ENCODE measurements around the gene STRIP1. TPM values are rescaled to one million over a fixed set of nuclear protein-coding genes. Genes with fewer than 3 reads are reported as not detected.

The STRIP1 gene
- total RNA-seq, 6 experiments from 2014 or later: 9.9 to 15.5 (median 12.4) TPM

- no peak for TF ChIP-seq POLR2A (IDR thresholded peaks at IDR 0.05)
- no peak for TF ChIP-seq CTCF (IDR thresholded peaks at IDR 0.05)
- H3K4me1 ChIP-seq: peaks cover 0 to under 1% (median 0%) of the 10 kb centered on the region in 4 donors
- no peak for DNase-seq
- 89% methylated on average over 9 of the region's 18 CpGs for WGBS (ENCODE audit: insufficient coverage, low coverage, low lambda C conversion rate, missing lambda C conversion rate)
- no peak overlapping the region for H3K27ac ChIP-seq
- H3K36me3 ChIP-seq: no peaks in the 10 kb centered on the region
- H3K9me3 ChIP-seq: no peaks in the 10 kb centered on the region
- no peak for ATAC-seq
- peaks cover 22 to 27% of the 10 kb centered on the region in 2 donors for H3K27me3 ChIP-seq
- intact Hi-C loops (cut with DNase I): no loop called here
- no peak overlapping the region for H3K4me3 ChIP-seq
Measured at GRCh38 chr1:110064576-110065337, 30.3 kb downstream of the STRIP1 start.

- WGBS (ENCODE audit: insufficient coverage, low coverage, low lambda C conversion rate, missing lambda C conversion rate): no CpG with 5 or more reads among the region's 5 CpGs
Measured at GRCh38 chr1:110065841-110066240, 31.4 kb downstream of the STRIP1 start.

GRCh38 chr1:110067479-110067892, 33.1 kb downstream of the STRIP1 start:
- Histone ChIP-seq H3K27ac (no peak overlapping the region), H3K27me3 (peaks cover 23 to 40% of the 10 kb centered on the region in 2 donors), H3K36me3 (no peaks in the 10 kb centered on the region), H3K4me3 (no peak overlapping the region), H3K9me3 (no peaks in the 10 kb centered on the region), H3K4me1 (peaks cover 0 to 8% (median 0%) of the 10 kb centered on the region in 4 donors)
- 23% methylated on average over 4 of the region's 23 CpGs for WGBS (ENCODE audit: insufficient coverage, low coverage, low lambda C conversion rate, missing lambda C conversion rate)
- no peak for ATAC-seq
- DNase-seq: no peak
- intact Hi-C loops (cut with DNase I): no loop called here
- TF ChIP-seq CTCF (IDR thresholded peaks at IDR 0.05) (no peak), POLR2A (IDR thresholded peaks at IDR 0.05) (no peak)

More at GRCh38 chr1:110065841-110066240, 31.4 kb downstream of the STRIP1 start:
- TF ChIP-seq CTCF (IDR thresholded peaks at IDR 0.05) (no peak), POLR2A (IDR thresholded peaks at IDR 0.05) (no peak)
- no peak for DNase-seq
- no peak overlapping the region for H3K27ac ChIP-seq
- H3K9me3 ChIP-seq: no peaks in the 10 kb centered on the region
- H3K4me3 ChIP-seq: no peak overlapping the region
- H3K27me3 ChIP-seq: peaks cover 23 to 36% of the 10 kb centered on the region in 2 donors
- H3K36me3 ChIP-seq: no peaks in the 10 kb centered on the region
- intact Hi-C loops (cut with DNase I): no loop called here
- peaks cover 0 to 8% (median 0%) of the 10 kb centered on the region in 4 donors for H3K4me1 ChIP-seq
- no peak for ATAC-seq

GRCh38 chr1:110067893-110068645, 33.6 kb downstream of the STRIP1 start:
- intact Hi-C loops (cut with DNase I): no loop called here
- H3K9me3 ChIP-seq: no peaks in the 10 kb centered on the region
- peaks cover 23 to 40% of the 10 kb centered on the region in 2 donors for H3K27me3 ChIP-seq
- TF ChIP-seq CTCF (IDR thresholded peaks at IDR 0.05): no peak
- TF ChIP-seq POLR2A (IDR thresholded peaks at IDR 0.05): no peak
- 0% methylated on average over 8 of the region's 68 CpGs for WGBS (ENCODE audit: insufficient coverage, low coverage, low lambda C conversion rate, missing lambda C conversion rate)
- peaks cover 0 to 8% (median 0%) of the 10 kb centered on the region in 4 donors for H3K4me1 ChIP-seq
- ATAC-seq (no peak), DNase-seq (no peak)
- no peak overlapping the region for H3K4me3 ChIP-seq
- no peak overlapping the region for H3K27ac ChIP-seq
- H3K36me3 ChIP-seq: no peaks in the 10 kb centered on the region

Data from right lobe of liver (tissue), 6 donors.